GM12878 (cell line): ENCODE data around the gene LTBP3. TPM values are rescaled to one million over a fixed set of nuclear protein-coding genes. Genes with fewer than 3 reads are reported as not detected.

ENCODE experiments used
- ATF7 ChIP-seq: fragments of 450-650 bp; IDR thresholded peaks from 2 replicates; pipeline ENCODE4 v1.6.1; 2016; ENCODE audit warnings: low read depth, mild to moderate bottlenecking
- CREM ChIP-seq: IDR thresholded peaks from 2 replicates; pipeline ENCODE4 v1.6.1; 2014; ENCODE audit warnings: antibody characterized with exemption, low read depth
- FOXK2 ChIP-seq: fragments of 450-650 bp; IDR thresholded peaks from 2 replicates; pipeline ENCODE4 v1.6.1; 2017; ENCODE audit warnings: mild to moderate bottlenecking, moderate library complexity
- IKZF2 ChIP-seq, 2 experiments: fragments of 450-650 bp; IDR thresholded peaks; 2 replicates each; pipeline ENCODE4 v1.6.1; 2017; ENCODE audit warnings: mild to moderate bottlenecking in 2 of 2, moderate library complexity in 2 of 2
- IRF4 ChIP-seq: IDR thresholded peaks from 2 replicates; pipeline ENCODE4 v1.6.1; 2011; ENCODE audit warnings: low read depth, low read length
- MXI1 ChIP-seq: fragments of 150-350 bp; IDR thresholded peaks from 2 replicates; pipeline ENCODE4 v1.6.1; 2011; ENCODE audit warnings: low read depth, mild to moderate bottlenecking, inconsistent platforms, low read length, improper control_type of control experiment
- NFXL1 ChIP-seq: fragments of 450-650 bp; IDR thresholded peaks from 2 replicates; pipeline ENCODE4 v1.6.1; 2017; ENCODE audit warnings: antibody characterized with exemption, mild to moderate bottlenecking, borderline replicate concordance
- POLR2AphosphoS2 ChIP-seq: IDR thresholded peaks from 2 replicates; pipeline ENCODE4 v1.6.1; 2011; ENCODE audit warnings: low read depth, mild to moderate bottlenecking, low read length, improper control_type of control experiment, moderate library complexity
- RBBP5 ChIP-seq: fragments of 200-600 bp; sonication (generic); conservative IDR thresholded peaks from 2 replicates; pipeline ENCODE4 v1.6.1; 2016
- SRF ChIP-seq, 2 experiments: IDR thresholded peaks; 2 replicates each; pipeline ENCODE4 v1.6.1; 2011; ENCODE audit warnings: low read depth in 2 of 2, low read length in 2 of 2, mild to moderate bottlenecking in 1 of 2, moderate library complexity in 1 of 2
- TCF7 ChIP-seq: IDR thresholded peaks from 2 replicates; pipeline ENCODE4 v1.6.1; 2014; ENCODE audit warnings: antibody characterized with exemption, borderline replicate concordance
- polyA plus RNA-seq, 11 experiments: library from polyadenylated mRNA; depleted of rRNA in 4 of 11; unstranded in 6 of 11; stranded (reverse) in 5 of 11; fragments of >200 nt; fragmentation: Nextera tagmentation in 4 of 11; fragmentation: Illumina TruSeq in 1 of 11; extraction: Ambion mirVana in 4 of 11; extraction: Trizol in 1 of 11; gene quantifications; 1 replicate in 1 of 11; 2 replicates in 10 of 11; pipeline versions ENCODE4 v1.2.1 to v1.2.3, GENCODE V29; 2011 to 2016; ENCODE audit warnings: inconsistent platforms in 2 of 11, missing spikeins in 2 of 11, low read depth in 1 of 11
- total RNA-seq, 4 experiments: library from RNA; depleted of rRNA in 3 of 4; stranded (reverse); fragments of >200 nt in 3 of 4; fragmentation: Illumina TruSeq in 1 of 4; extraction: Trizol in 1 of 4; gene quantifications; 2 replicates each; pipeline versions ENCODE4 v1.2.1 to v1.2.3, GENCODE V29; 2013 to 2021
- TF ChIP-seq, protein P1 (sequence below): IDR thresholded peaks from 2 replicates; pipeline ENCODE4 v1.6.1; 2012; ENCODE audit warnings: improper control_type of control experiment, low read depth, low read length; ENCODE audit not compliant: insufficient replicate concordance
- TF ChIP-seq, protein P2 (sequence below): fragments of 450-650 bp; IDR thresholded peaks from 2 replicates; pipeline ENCODE4 v1.6.1; 2017; ENCODE audit warnings: mild to moderate bottlenecking, moderate library complexity
- TF ChIP-seq, protein P3 (sequence below), 3 experiments: IDR thresholded peaks in 2 of 3; conservative IDR thresholded peaks in 1 of 3; 2 replicates each; pipeline ENCODE4 v1.5.1; 2011; ENCODE audit warnings: low read depth in 3 of 3, low read length in 3 of 3, mild to moderate bottlenecking in 3 of 3, control low read depth in 2 of 3, moderate library complexity in 2 of 3, inconsistent platforms in 1 of 3, mixed read lengths in 1 of 3; ENCODE audit not compliant: control insufficient read depth in 2 of 3, insufficient read depth in 1 of 3; ENCODE audit errors: extremely low read depth in 1 of 3
- TF ChIP-seq, protein P4 (sequence below): fragments of 450-650 bp; IDR thresholded peaks from 2 replicates; pipeline ENCODE4 v1.6.1; 2018; ENCODE audit warnings: borderline replicate concordance, mild to moderate bottlenecking; ENCODE audit not compliant: partially characterized antibody

Gene LTBP3
- total and polyA plus RNA-seq, 10 of the 15 experiments (the other 5 are each of a cell fraction or from before 2014, with no cell fraction given): 2.2 to 12.2 (median 6.2) TPM; not detected in 2

DNA sequence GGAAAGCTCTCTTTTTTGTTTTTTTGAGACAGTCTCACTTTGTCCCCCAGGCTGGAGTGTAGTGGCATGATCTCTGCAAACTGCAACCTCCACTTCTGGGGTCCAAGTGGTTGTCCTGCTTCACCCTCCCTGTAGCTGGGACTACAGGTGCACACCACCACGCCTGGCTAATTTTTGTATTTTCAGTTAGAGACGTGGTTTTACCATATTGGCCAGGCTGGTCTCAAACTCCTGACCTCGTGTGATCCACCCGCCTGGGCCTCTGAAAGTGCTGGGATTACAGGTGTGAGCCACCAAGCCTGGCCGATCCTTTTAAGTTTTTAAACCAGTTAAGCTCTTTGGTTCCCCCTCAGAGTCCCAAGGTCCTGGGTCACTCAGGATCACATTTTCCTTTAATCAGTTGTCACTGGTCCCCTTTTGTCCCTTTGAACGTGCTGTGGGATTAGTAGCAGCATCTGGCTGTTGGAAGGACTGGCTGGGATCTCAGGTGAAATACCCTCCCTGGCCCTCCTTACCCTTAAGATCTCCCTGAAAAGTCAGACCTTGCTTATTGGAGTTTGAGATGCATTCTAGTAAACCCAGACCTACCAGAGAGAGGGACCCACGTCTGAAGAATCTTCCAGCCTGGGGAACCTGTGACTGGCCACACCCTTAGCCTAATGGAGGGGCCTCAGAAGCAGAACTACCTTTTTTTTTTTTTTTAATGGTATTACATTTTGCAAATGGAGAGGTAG lies 51.2 kb downstream of the LTBP3 start (continued):
- TF ChIP-seq MXI1: peak; percentile 79
- TF ChIP-seq, protein P1, sequence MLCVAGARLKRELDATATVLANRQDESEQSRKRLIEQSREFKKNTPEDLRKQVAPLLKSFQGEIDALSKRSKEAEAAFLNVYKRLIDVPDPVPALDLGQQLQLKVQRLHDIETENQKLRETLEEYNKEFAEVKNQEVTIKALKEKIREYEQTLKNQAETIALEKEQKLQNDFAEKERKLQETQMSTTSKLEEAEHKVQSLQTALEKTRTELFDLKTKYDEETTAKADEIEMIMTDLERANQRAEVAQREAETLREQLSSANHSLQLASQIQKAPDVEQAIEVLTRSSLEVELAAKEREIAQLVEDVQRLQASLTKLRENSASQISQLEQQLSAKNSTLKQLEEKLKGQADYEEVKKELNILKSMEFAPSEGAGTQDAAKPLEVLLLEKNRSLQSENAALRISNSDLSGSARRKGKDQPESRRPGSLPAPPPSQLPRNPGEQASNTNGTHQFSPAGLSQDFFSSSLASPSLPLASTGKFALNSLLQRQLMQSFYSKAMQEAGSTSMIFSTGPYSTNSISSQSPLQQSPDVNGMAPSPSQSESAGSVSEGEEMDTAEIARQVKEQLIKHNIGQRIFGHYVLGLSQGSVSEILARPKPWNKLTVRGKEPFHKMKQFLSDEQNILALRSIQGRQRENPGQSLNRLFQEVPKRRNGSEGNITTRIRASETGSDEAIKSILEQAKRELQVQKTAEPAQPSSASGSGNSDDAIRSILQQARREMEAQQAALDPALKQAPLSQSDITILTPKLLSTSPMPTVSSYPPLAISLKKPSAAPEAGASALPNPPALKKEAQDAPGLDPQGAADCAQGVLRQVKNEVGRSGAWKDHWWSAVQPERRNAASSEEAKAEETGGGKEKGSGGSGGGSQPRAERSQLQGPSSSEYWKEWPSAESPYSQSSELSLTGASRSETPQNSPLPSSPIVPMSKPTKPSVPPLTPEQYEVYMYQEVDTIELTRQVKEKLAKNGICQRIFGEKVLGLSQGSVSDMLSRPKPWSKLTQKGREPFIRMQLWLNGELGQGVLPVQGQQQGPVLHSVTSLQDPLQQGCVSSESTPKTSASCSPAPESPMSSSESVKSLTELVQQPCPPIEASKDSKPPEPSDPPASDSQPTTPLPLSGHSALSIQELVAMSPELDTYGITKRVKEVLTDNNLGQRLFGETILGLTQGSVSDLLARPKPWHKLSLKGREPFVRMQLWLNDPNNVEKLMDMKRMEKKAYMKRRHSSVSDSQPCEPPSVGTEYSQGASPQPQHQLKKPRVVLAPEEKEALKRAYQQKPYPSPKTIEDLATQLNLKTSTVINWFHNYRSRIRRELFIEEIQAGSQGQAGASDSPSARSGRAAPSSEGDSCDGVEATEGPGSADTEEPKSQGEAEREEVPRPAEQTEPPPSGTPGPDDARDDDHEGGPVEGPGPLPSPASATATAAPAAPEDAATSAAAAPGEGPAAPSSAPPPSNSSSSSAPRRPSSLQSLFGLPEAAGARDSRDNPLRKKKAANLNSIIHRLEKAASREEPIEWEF: peak; percentile 55
- no peak for TF ChIP-seq SRF (IDR thresholded peaks at IDR 0.05; ENCODE audit: low read depth in 2 of 2, low read length in 2 of 2)
- peak; percentile 13; the same call in 1 of the 2 replicates for TF ChIP-seq IRF4
- TF ChIP-seq, protein P2, sequence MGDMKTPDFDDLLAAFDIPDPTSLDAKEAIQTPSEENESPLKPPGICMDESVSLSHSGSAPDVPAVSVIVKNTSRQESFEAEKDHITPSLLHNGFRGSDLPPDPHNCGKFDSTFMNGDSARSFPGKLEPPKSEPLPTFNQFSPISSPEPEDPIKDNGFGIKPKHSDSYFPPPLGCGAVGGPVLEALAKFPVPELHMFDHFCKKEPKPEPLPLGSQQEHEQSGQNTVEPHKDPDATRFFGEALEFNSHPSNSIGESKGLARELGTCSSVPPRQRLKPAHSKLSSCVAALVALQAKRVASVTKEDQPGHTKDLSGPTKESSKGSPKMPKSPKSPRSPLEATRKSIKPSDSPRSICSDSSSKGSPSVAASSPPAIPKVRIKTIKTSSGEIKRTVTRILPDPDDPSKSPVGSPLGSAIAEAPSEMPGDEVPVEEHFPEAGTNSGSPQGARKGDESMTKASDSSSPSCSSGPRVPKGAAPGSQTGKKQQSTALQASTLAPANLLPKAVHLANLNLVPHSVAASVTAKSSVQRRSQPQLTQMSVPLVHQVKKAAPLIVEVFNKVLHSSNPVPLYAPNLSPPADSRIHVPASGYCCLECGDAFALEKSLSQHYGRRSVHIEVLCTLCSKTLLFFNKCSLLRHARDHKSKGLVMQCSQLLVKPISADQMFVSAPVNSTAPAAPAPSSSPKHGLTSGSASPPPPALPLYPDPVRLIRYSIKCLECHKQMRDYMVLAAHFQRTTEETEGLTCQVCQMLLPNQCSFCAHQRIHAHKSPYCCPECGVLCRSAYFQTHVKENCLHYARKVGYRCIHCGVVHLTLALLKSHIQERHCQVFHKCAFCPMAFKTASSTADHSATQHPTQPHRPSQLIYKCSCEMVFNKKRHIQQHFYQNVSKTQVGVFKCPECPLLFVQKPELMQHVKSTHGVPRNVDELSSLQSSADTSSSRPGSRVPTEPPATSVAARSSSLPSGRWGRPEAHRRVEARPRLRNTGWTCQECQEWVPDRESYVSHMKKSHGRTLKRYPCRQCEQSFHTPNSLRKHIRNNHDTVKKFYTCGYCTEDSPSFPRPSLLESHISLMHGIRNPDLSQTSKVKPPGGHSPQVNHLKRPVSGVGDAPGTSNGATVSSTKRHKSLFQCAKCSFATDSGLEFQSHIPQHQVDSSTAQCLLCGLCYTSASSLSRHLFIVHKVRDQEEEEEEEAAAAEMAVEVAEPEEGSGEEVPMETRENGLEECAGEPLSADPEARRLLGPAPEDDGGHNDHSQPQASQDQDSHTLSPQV: no peak
- TF ChIP-seq CREM: 0 out of 2 replicates have a peak, but pooled peaks have one; percentile 27
- TF ChIP-seq NFXL1: no peak
- 0 out of 2 replicates have a peak, but pooled peaks have one; percentile 64 for TF ChIP-seq ATF7
- TF ChIP-seq RBBP5: no peak
- TF ChIP-seq, protein P3, sequence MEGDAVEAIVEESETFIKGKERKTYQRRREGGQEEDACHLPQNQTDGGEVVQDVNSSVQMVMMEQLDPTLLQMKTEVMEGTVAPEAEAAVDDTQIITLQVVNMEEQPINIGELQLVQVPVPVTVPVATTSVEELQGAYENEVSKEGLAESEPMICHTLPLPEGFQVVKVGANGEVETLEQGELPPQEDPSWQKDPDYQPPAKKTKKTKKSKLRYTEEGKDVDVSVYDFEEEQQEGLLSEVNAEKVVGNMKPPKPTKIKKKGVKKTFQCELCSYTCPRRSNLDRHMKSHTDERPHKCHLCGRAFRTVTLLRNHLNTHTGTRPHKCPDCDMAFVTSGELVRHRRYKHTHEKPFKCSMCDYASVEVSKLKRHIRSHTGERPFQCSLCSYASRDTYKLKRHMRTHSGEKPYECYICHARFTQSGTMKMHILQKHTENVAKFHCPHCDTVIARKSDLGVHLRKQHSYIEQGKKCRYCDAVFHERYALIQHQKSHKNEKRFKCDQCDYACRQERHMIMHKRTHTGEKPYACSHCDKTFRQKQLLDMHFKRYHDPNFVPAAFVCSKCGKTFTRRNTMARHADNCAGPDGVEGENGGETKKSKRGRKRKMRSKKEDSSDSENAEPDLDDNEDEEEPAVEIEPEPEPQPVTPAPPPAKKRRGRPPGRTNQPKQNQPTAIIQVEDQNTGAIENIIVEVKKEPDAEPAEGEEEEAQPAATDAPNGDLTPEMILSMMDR (IDR thresholded peaks at IDR 0.05 in 2 of 3, conservative IDR thresholded peaks at IDR 0.05 in 1 of 3; ENCODE audit: control insufficient read depth in 2 of 3, extremely low read depth in 1 of 3, insufficient read depth in 1 of 3, low read depth in 3 of 3, low read length in 3 of 3): no peak
- TF ChIP-seq, protein P4, sequence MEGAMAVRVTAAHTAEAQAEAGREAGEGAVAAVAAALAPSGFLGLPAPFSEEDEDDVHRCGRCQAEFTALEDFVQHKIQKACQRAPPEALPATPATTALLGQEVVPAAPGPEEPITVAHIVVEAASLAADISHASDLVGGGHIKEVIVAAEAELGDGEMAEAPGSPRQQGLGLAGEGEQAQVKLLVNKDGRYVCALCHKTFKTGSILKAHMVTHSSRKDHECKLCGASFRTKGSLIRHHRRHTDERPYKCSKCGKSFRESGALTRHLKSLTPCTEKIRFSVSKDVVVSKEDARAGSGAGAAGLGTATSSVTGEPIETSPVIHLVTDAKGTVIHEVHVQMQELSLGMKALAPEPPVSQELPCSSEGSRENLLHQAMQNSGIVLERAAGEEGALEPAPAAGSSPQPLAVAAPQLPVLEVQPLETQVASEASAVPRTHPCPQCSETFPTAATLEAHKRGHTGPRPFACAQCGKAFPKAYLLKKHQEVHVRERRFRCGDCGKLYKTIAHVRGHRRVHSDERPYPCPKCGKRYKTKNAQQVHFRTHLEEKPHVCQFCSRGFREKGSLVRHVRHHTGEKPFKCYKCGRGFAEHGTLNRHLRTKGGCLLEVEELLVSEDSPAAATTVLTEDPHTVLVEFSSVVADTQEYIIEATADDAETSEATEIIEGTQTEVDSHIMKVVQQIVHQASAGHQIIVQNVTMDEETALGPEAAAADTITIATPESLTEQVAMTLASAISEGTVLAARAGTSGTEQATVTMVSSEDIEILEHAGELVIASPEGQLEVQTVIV: peak; percentile 8
- peak; percentile 93; the same call in 1 of the 2 replicates for TF ChIP-seq POLR2AphosphoS2
- peak; percentile 72 for TF ChIP-seq TCF7
- no peak for TF ChIP-seq FOXK2
- TF ChIP-seq IKZF2 (IDR thresholded peaks at IDR 0.05): peak; percentile 87 to 94
